ENCODE results near the gene TMEM253. TPM values are rescaled to one million over a fixed set of nuclear protein-coding genes. Genes with fewer than 3 reads are reported as not detected.

Gene TMEM253
- total and polyA plus RNA-seq, 9 donors = 0.24 to 1.3 (median 0.56) TPM

DNA sequence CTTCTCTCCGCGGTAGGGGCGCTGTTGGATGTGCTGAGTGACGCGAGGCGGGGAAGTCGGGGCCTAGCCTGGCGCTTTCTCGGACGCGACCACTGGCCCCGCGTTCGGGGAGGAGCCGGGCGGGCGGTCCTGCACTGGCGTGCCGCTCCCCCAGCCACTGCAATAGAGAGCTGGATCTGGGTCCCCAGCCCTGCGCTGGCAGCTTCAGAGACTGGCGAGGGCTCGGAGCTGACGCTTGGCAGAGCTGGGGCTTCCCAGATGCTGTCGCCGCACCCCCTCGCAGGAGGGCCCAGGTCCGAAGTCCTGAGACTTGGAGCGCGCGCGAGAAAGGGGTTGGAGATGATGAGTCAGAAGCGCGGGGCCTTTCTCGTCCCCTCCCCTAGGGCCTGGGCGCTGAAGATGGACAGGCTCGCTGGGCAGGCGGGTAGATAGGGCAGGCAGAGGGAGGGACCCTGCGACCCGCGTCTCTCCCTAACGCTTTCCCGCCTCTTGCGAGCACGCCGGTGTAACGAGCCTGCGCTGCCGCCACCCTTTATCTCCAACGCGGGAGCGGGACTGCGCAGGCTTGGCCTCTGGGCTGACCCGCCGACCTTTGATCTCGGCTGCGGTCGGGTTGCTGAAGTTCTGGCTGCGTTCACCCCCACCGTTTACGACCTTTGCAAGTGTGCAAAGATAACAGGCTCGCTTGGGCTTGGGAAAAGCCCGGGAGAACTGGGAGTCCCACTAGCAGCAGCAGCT lies 3.0 kb downstream of the TMEM253 start:
- TF ChIP-seq CTCF (IDR thresholded peaks at IDR 0.05) (peak; percentile 77 to 95 (median 92)), POLR2A (IDR thresholded peaks at IDR 0.05) (peak; percentile 69), EP300 (IDR thresholded peaks at IDR 0.05) (no peak)
- H3K4me1 ChIP-seq (ENCODE audit: insufficient read depth) = peaks cover 4% of the 10 kb centered on the region
- peak; percentile 95 to 97 (median 96) for DNase-seq
- intact Hi-C loops (cut with DNase I) = loop anchor here (2.0 to 10.0 kb wide), 6 partner anchors 35 to 419 kb away; partner anchors contain the start of genes ANG (in 1 of the 4), HNRNPC (in 1 of the 4) and RNASE4 (in 1 of the 4)
- no peaks in the 10 kb centered on the region for H3K9me3 ChIP-seq
- WGBS, 3 donors = 0% methylated on average over 52 to 62 of the region's 62 CpGs
- peak overlapping the region; percentile 93 to 96 for H3K27ac ChIP-seq
- H3K36me3 ChIP-seq = no peaks in the 10 kb centered on the region
- peak overlapping the region; percentile 57 for H3K4me3 ChIP-seq
- no peaks in the 10 kb centered on the region for H3K27me3 ChIP-seq

DNA sequence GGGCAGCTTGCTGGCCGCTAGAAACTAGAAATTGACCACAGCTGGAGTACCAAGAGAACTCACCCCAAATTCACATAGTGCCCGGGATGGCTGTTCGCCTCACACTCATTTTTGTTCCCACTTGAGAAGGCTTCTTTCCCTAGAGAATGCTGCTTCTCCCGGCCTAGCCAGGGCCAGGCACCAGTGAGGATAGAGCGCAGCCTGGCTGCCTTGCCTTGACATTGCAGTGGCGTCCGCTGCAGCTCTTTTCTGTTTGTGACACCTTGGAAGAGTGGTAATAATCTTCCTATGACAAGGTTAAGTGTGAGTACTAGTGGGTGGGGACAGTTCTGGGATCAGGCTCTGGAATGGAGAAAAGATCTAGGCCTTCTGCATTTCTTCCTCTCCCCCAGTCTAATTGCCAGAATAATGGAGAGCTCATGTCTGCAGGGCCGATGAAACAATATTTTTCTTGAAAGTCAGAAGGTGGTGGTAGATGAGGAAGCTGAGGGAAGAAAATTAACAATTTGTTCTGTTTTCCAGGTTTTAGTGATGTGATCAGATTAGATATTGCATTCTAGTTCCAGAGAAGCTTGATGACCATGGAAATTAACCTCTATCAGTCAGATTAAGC lies 3.7 kb downstream of the TMEM253 start:
- intact Hi-C loops (cut with DNase I) = loop anchor here (2.0 to 10.0 kb wide), 6 partner anchors 36 to 420 kb away; partner anchors contain the start of genes ANG (in 1 of the 4), HNRNPC (in 1 of the 4) and RNASE4 (in 1 of the 4)

GRCh38 chr14:21105095-21105494 lies 4.2 kb downstream of the TMEM253 start:
- WGBS, 3 donors = 80 to 88% (median 86%) methylated on average over 8 of the region's 8 CpGs
- H3K4me3 ChIP-seq = no peak overlapping the region
- H3K36me3 ChIP-seq = no peaks in the 10 kb centered on the region
- peak in 1 of 5 donors; percentile 21 for DNase-seq
- no peaks in the 10 kb centered on the region for H3K9me3 ChIP-seq
- TF ChIP-seq EP300 (IDR thresholded peaks at IDR 0.05) (no peak), CTCF (IDR thresholded peaks at IDR 0.05) (no peak), POLR2A (IDR thresholded peaks at IDR 0.05) (no peak)
- intact Hi-C loops (cut with DNase I) = loop anchor here in 3 of 4 donors (2.0 to 10.0 kb wide), 5 partner anchors 36 to 420 kb away; partner anchors contain the start of genes ANG (in 1 of the 3), HNRNPC (in 1 of the 3) and RNASE4 (in 1 of the 3)
- peak overlapping the region in 1 of 2 donors; percentile 93 for H3K27ac ChIP-seq
- H3K27me3 ChIP-seq = no peaks in the 10 kb centered on the region
- H3K4me1 ChIP-seq (ENCODE audit: insufficient read depth) = peaks cover 2% of the 10 kb centered on the region

More for the DNA sequence above, 3.7 kb downstream of the TMEM253 start:
- Histone ChIP-seq H3K9me3 (no peaks in the 10 kb centered on the region), H3K4me1 (ENCODE audit: insufficient read depth) (peaks cover 2% of the 10 kb centered on the region), H3K27ac (peak overlapping the region; percentile 93 to 96), H3K4me3 (peak overlapping the region; percentile 57), H3K27me3 (no peaks in the 10 kb centered on the region), H3K36me3 (no peaks in the 10 kb centered on the region)
- 7 to 8% (median 8%) methylated on average over 8 of the region's 8 CpGs for WGBS, 3 donors
- peak; percentile 69 to 80 (median 78) for DNase-seq
- TF ChIP-seq CTCF (IDR thresholded peaks at IDR 0.05) (peak; percentile 79 to 94 (median 89)), POLR2A (IDR thresholded peaks at IDR 0.05) (no peak), EP300 (IDR thresholded peaks at IDR 0.05) (no peak)

DNA sequence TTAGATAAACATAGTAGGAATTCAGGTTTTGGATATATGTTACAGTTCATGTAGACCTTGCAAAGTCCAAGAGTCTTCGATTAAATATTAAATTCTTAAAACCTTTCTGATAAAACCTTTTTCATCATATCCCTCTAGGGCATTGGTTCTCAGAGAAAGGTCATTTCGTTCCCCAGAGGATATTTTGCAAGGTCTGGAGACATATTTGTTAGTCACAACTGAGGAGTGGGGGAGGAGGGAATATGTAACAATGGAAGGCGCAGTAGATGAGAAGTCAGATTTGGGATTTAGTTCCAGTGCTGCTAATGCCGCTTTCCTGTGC lies 5.3 kb downstream of the TMEM253 start:
- intact Hi-C loops (cut with DNase I) = loop anchor here in 3 of 4 donors (10.0 kb wide), 4 partner anchors 91 to 421 kb away; partner anchors contain the start of genes ANG (in 1 of the 3), HNRNPC (in 1 of the 3) and RNASE4 (in 1 of the 3)
- H3K27me3 ChIP-seq = no peaks in the 10 kb centered on the region
- WGBS, 3 donors = 61 to 69% (median 65%) methylated on average over 4 of the region's 4 CpGs
- H3K36me3 ChIP-seq = no peaks in the 10 kb centered on the region
- TF ChIP-seq POLR2A (IDR thresholded peaks at IDR 0.05) (no peak), EP300 (IDR thresholded peaks at IDR 0.05) (no peak), CTCF (IDR thresholded peaks at IDR 0.05) (no peak)
- DNase-seq = no peak
- H3K9me3 ChIP-seq = no peaks in the 10 kb centered on the region
- no peak overlapping the region for H3K4me3 ChIP-seq
- no peak overlapping the region for H3K27ac ChIP-seq
- peaks cover 2% of the 10 kb centered on the region for H3K4me1 ChIP-seq (ENCODE audit: insufficient read depth)
